Measurements from ENCODE around the gene SOAT2. TPM values are rescaled to one million over a fixed set of nuclear protein-coding genes. Genes with fewer than 3 reads are reported as not detected.

Gene SOAT2
- total RNA-seq, 1 donor from 2014 or later = not detected

DNA sequence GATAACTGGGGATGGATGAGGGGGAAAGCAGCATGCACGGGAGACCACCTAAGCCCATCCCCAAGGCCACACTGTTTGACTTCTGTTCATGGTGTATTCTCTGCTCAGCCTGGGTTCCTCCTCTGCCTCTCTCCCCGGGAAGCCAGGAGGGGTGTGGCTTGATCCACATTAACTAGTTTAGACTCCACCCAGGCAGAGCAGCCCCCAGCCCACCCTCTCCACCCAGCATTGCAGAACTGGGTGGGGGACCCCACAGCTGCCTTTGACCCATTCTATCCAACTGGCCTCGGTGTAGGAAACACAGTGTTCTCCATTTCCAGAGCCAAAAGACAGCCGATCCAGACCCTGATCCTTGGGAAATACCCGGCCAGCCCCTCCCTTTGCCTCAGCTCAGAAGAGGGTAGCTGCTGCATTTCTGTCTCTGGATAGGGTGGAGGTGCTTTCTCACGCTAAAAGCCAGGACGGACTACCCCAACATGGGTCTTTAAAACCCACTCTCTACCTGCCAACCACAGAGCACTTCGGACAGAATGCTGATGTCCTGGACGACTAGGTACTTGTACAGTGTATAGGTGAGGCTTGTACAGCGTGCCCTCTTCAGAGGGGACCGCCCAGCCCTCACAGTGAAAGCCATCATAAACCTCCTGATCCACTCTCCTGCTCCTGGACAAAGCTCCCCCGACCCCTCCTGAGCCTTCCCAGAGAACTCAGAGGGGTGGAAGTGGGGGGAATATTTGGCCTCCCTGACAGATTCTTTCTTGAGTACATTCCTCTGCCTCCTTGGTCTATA, 33.5 kb upstream of the SOAT2 start:
- DNase-seq = no peak
- no peak overlapping the region for H3K27ac Mint-ChIP-seq (ENCODE audit: unreplicated experiment)
- peaks cover 9% of the 10 kb centered on the region for H3K36me3 Mint-ChIP-seq (ENCODE audit: unreplicated experiment)
- H3K4me3 Mint-ChIP-seq (ENCODE audit: unreplicated experiment) = no peak overlapping the region
- H3K4me1 Mint-ChIP-seq (ENCODE audit: low read depth, unreplicated experiment) = peaks cover 2% of the 10 kb centered on the region
- H3K27me3 Mint-ChIP-seq (ENCODE audit: unreplicated experiment) = peaks cover 5% of the 10 kb centered on the region
- H3K9me3 Mint-ChIP-seq (ENCODE audit: unreplicated experiment) = peaks cover 4% of the 10 kb centered on the region
- TF ChIP-seq, protein P1, sequence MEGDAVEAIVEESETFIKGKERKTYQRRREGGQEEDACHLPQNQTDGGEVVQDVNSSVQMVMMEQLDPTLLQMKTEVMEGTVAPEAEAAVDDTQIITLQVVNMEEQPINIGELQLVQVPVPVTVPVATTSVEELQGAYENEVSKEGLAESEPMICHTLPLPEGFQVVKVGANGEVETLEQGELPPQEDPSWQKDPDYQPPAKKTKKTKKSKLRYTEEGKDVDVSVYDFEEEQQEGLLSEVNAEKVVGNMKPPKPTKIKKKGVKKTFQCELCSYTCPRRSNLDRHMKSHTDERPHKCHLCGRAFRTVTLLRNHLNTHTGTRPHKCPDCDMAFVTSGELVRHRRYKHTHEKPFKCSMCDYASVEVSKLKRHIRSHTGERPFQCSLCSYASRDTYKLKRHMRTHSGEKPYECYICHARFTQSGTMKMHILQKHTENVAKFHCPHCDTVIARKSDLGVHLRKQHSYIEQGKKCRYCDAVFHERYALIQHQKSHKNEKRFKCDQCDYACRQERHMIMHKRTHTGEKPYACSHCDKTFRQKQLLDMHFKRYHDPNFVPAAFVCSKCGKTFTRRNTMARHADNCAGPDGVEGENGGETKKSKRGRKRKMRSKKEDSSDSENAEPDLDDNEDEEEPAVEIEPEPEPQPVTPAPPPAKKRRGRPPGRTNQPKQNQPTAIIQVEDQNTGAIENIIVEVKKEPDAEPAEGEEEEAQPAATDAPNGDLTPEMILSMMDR (IDR thresholded peaks at IDR 0.05; ENCODE audit: partially characterized antibody, unreplicated experiment) = no peak

DNA sequence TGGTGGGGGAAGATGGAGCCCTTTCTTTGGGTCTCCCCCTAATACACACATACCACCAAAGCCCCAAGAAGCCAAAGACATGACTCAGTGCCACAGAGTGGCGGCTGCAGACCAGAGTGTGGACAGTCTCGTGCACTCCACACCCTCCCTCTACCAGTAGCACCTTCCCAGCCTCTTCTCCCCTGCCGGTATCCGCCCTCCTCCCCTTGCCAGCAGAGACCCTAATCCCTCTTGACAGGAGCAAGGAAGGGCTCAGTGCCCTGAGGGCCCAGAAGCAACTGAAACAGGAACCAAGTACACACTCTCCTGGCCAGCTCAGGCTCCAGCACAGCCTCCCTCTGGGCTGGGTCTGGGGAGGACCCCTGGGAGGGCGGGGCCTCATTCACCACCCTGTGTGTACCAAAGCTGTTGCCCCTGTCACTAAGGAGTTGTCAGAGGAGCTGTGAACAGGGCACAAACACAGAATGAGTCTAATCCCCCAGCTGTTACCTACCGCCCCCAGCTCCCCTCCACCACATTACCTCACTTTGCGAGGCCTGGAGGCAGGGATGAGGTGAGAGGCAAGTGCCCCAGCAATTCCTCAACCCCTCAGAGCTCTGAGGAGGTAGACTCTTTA, 32.3 kb upstream of the SOAT2 start:
- TF ChIP-seq, protein P1 (IDR thresholded peaks at IDR 0.05; ENCODE audit: partially characterized antibody, unreplicated experiment) = no peak
- Mint-ChIP-seq H3K9me3 (ENCODE audit: unreplicated experiment) (peaks cover 4% of the 10 kb centered on the region), H3K27me3 (ENCODE audit: unreplicated experiment) (peaks cover 5% of the 10 kb centered on the region), H3K27ac (ENCODE audit: unreplicated experiment) (no peak overlapping the region), H3K36me3 (ENCODE audit: unreplicated experiment) (peaks cover 10% of the 10 kb centered on the region), H3K4me1 (ENCODE audit: low read depth, unreplicated experiment) (peaks cover 2% of the 10 kb centered on the region), H3K4me3 (ENCODE audit: unreplicated experiment) (no peak overlapping the region)
- no peak for DNase-seq

DNA sequence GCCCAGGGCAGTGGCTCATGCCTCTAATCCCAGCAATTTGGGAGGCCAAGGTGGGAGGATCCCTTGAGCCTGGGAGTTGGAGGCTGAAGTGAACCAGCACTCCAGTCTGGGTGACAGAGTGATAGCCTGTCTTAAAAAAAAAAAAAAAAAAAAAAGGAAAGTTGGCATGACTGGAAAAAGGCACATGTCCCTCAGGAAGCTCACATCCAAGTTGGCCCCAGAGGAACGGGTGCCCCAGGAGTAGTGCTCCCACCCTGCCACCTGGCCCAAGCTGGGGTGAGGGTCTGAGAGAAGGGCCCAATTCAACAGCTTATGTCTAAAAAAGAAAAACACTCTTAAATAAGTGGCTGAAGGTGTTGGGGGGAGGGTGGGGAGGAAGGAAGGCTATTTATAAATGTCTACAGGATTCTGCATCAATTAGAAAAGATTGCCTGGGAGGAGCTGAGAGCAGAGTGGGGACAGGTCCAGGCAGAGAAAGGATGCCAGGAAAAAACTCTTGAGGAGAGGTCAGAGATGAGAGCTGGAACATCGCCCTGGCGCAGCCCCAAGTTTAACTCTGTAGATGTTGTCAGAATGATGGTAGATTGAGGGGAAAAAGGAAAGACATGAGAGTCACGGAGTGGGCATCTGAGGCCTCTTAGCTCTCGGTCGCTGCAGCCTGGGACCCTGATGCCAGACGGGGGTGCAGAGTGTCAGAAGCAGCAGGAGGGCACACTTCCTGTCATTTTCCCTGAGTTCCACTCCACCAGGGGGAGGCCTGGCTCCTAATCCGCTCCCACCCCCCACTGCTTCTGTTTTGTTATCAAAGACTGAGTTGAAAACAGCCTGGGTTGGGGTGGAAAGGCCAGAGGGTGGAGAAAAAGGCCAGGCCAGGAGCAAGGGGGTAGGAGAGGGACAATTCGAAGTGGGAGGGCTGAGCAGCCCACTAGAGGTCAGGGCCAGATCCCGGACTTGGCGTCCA, 31.4 kb upstream of the SOAT2 start:
- peaks cover 5% of the 10 kb centered on the region for H3K27me3 Mint-ChIP-seq (ENCODE audit: unreplicated experiment)
- no peak overlapping the region for H3K4me3 Mint-ChIP-seq (ENCODE audit: unreplicated experiment)
- peaks cover 4% of the 10 kb centered on the region for H3K9me3 Mint-ChIP-seq (ENCODE audit: unreplicated experiment)
- TF ChIP-seq, protein P1 (IDR thresholded peaks at IDR 0.05; ENCODE audit: partially characterized antibody, unreplicated experiment) = no peak
- peaks cover 2% of the 10 kb centered on the region for H3K4me1 Mint-ChIP-seq (ENCODE audit: low read depth, unreplicated experiment)
- no peak overlapping the region for H3K27ac Mint-ChIP-seq (ENCODE audit: unreplicated experiment)
- no peak for DNase-seq
- H3K36me3 Mint-ChIP-seq (ENCODE audit: unreplicated experiment) = peaks cover 10% of the 10 kb centered on the region

DNA sequence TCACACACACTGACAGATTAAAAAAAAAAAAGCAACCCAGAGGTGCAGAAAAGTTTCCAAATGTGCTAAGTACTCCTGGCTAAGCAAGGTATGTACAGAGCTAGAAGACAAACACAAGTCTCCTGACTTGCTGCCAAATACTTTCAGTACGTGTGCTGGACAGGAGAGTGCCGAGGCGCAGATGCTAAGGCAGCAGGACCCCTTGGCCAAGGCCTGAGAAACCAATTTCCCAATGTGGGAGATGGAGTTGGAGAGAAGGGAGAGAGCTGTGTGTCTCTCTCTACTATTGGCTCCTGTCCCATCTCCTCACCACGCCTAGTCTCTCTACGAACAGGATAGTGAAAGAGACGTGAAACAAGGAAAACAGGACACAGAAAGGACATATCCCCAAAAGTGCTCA, 29.4 kb upstream of the SOAT2 start:
- no peak for DNase-seq
- H3K27ac Mint-ChIP-seq (ENCODE audit: unreplicated experiment) = no peak overlapping the region
- H3K9me3 Mint-ChIP-seq (ENCODE audit: unreplicated experiment) = peaks cover 4% of the 10 kb centered on the region
- H3K27me3 Mint-ChIP-seq (ENCODE audit: unreplicated experiment) = peaks cover 5% of the 10 kb centered on the region
- TF ChIP-seq, protein P1 (IDR thresholded peaks at IDR 0.05; ENCODE audit: partially characterized antibody, unreplicated experiment) = no peak
- no peak overlapping the region for H3K4me3 Mint-ChIP-seq (ENCODE audit: unreplicated experiment)
- peaks cover 10% of the 10 kb centered on the region for H3K36me3 Mint-ChIP-seq (ENCODE audit: unreplicated experiment)
- H3K4me1 Mint-ChIP-seq (ENCODE audit: low read depth, unreplicated experiment) = peaks cover 2% of the 10 kb centered on the region
